Astrocyte (in vitro differentiated cells and primary cell): Measurements from ENCODE around the gene MYL4. TPM values are rescaled to one million over a fixed set of nuclear protein-coding genes. Genes with fewer than 3 reads are reported as not detected.
A peak's percentile ranks its signal among the peaks of the same experiment; 100 is the strongest.
"Not testable (repeated sequence)": the region's sequence is repeated elsewhere in the genome, so short reads cannot be mapped to it uniquely, and the experiment has no call there.

Experiments used
- DNase-seq: peaks from one replicate; pipeline ENCODE4 v3.0.0-alpha.2; 2010; ENCODE audit warnings: low read depth
- FAIRE-seq: peaks from 2 replicates; lab custom pipeline; 2011; peaks lifted over from hg19 to GRCh38; lab: Jason Lieb, UNC
- H2AFZ ChIP-seq: 2 replicates; pipeline ENCODE4 v1.6.0; 2012; ENCODE audit warnings: low read depth, low read length, inconsistent platforms
- H3K27ac ChIP-seq: 2 replicates; pipeline ENCODE4 v1.5.1; 2011; ENCODE audit warnings: low read depth, low read length, inconsistent platforms
- H3K27me3 ChIP-seq: 2 replicates; pipeline ENCODE4 v1.6.0; 2011; ENCODE audit warnings: low read length, inconsistent platforms; ENCODE audit not compliant: insufficient read depth
- H3K36me3 ChIP-seq: 2 replicates; pipeline ENCODE4 v1.5.1; 2011; ENCODE audit warnings: low read length, inconsistent platforms; ENCODE audit not compliant: insufficient read depth
- H3K4me1 ChIP-seq: 2 replicates; pipeline ENCODE4 v1.5.1; 2011; ENCODE audit warnings: low read length, inconsistent platforms; ENCODE audit not compliant: insufficient read depth
- H3K4me2 ChIP-seq: 2 replicates; pipeline ENCODE4 v1.6.0; 2012; ENCODE audit warnings: low read length, inconsistent platforms
- H3K4me3 ChIP-seq: 2 replicates; pipeline ENCODE4 v1.5.1; 2011; ENCODE audit warnings: low read depth, mild to moderate bottlenecking, low read length, inconsistent platforms; ENCODE audit not compliant: insufficient read depth
- H3K79me2 ChIP-seq: 2 replicates; pipeline ENCODE4 v1.6.0; 2012; ENCODE audit warnings: mild to moderate bottlenecking, low read length, inconsistent platforms; ENCODE audit not compliant: insufficient read depth
- H3K9ac ChIP-seq: 2 replicates; pipeline ENCODE4 v1.6.0; 2012; ENCODE audit warnings: mild to moderate bottlenecking, low read length, inconsistent platforms
- H3K9me3 ChIP-seq: 2 replicates; pipeline ENCODE4 v1.5.1; 2012; ENCODE audit warnings: low read depth, mild to moderate bottlenecking, low read length, inconsistent platforms; ENCODE audit not compliant: insufficient read depth
- H4K20me1 ChIP-seq: 2 replicates; pipeline ENCODE4 v1.6.0; 2012; ENCODE audit warnings: low read length, inconsistent platforms; ENCODE audit not compliant: insufficient read depth
- H3K27ac Mint-ChIP-seq: one replicate; pipeline ENCODE4 v1.8.0; 2021; ENCODE audit warnings: mild to moderate bottlenecking, mixed read lengths; ENCODE audit not compliant: unreplicated experiment
- H3K27me3 Mint-ChIP-seq: one replicate; pipeline ENCODE4 v1.8.0; 2021; ENCODE audit warnings: low read depth, mixed read lengths; ENCODE audit not compliant: unreplicated experiment
- H3K36me3 Mint-ChIP-seq: one replicate; pipeline ENCODE4 v1.8.0; 2021; ENCODE audit warnings: low read depth, mixed read lengths; ENCODE audit not compliant: unreplicated experiment
- H3K4me1 Mint-ChIP-seq: one replicate; pipeline ENCODE4 v1.8.0; 2021; ENCODE audit warnings: low read depth, mixed read lengths; ENCODE audit not compliant: unreplicated experiment
- H3K4me3 Mint-ChIP-seq: one replicate; pipeline ENCODE4 v1.8.0; 2021; ENCODE audit warnings: mild to moderate bottlenecking, moderate library complexity, mixed read lengths; ENCODE audit not compliant: unreplicated experiment
- H3K9me3 Mint-ChIP-seq: one replicate; pipeline ENCODE4 v1.8.0; 2021; ENCODE audit warnings: mild to moderate bottlenecking, mixed read lengths; ENCODE audit not compliant: unreplicated experiment
- EZH2 ChIP-seq: IDR thresholded peaks from 2 replicates; pipeline ENCODE4 v1.6.1; 2012; ENCODE audit warnings: mild to moderate bottlenecking, low read length, inconsistent platforms; ENCODE audit not compliant: insufficient read depth
- total RNA-seq: library from RNA; stranded (reverse); gene quantifications from 2 replicates; pipeline ENCODE4 v1.2.1, GENCODE V29; 2021
- TF ChIP-seq, protein P1 (sequence below): IDR thresholded peaks from 2 replicates; pipeline ENCODE4 v1.5.1; 2011; ENCODE audit warnings: low read depth, mild to moderate bottlenecking, inconsistent platforms, low read length, moderate library complexity; ENCODE audit not compliant: insufficient read depth

Gene MYL4
- total RNA-seq, 1 donor from 2014 or later = 22.7 TPM

DNA sequence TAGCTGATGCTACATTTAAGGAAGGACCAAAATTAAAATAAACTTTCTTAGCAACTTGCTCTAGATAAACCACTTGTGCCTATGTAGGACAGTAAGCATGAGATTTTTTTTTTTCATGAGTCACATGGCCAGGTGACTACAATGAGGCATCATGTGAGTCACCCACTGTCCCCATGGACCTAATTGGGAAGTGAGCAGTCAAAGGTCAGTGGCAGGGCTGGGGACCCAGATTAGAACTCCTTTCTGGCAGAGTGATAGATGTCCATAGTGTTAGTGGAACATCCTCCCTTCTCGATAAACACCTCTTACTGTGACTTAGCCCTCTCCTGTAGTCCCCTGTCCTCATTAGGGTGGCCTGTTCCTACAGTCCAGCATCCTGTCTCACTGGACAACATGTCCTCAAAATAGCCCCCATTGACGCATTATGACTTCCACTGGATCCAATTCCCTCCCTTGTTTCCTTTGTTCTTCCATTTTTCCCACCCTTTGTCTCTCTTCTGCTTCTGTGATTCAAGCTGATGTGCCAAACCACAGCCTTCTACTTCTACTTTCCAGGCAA, 56.9 kb downstream of the MYL4 start:
- DNase-seq = peak; percentile 86
- Mint-ChIP-seq H3K4me3 (no peak overlapping the region), H3K9me3 (peaks cover 10% of the 10 kb centered on the region), H3K27ac (peak overlapping the region; percentile 99), H3K4me1 (peaks cover 49% of the 10 kb centered on the region), H3K36me3 (peaks cover 8% of the 10 kb centered on the region), H3K27me3 (no peaks in the 10 kb centered on the region)
- TF ChIP-seq, protein P1, sequence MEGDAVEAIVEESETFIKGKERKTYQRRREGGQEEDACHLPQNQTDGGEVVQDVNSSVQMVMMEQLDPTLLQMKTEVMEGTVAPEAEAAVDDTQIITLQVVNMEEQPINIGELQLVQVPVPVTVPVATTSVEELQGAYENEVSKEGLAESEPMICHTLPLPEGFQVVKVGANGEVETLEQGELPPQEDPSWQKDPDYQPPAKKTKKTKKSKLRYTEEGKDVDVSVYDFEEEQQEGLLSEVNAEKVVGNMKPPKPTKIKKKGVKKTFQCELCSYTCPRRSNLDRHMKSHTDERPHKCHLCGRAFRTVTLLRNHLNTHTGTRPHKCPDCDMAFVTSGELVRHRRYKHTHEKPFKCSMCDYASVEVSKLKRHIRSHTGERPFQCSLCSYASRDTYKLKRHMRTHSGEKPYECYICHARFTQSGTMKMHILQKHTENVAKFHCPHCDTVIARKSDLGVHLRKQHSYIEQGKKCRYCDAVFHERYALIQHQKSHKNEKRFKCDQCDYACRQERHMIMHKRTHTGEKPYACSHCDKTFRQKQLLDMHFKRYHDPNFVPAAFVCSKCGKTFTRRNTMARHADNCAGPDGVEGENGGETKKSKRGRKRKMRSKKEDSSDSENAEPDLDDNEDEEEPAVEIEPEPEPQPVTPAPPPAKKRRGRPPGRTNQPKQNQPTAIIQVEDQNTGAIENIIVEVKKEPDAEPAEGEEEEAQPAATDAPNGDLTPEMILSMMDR = no peak
- no peak for TF ChIP-seq EZH2
- peaks cover 5% of the 10 kb centered on the region for H3K79me2 ChIP-seq
- peak overlapping the region; percentile 100 for H3K27ac ChIP-seq
- peak overlapping the region; percentile 67 for H3K4me2 ChIP-seq
- H2AFZ ChIP-seq = peak overlapping the region; percentile 7
- H4K20me1 ChIP-seq = no peaks in the 10 kb centered on the region
- H3K4me3 ChIP-seq = no peak overlapping the region
- no peaks in the 10 kb centered on the region for H3K9me3 ChIP-seq
- peaks cover 30% of the 10 kb centered on the region for H3K4me1 ChIP-seq
- H3K27me3 ChIP-seq = no peaks in the 10 kb centered on the region
- H3K9ac ChIP-seq = peak overlapping the region; percentile 89
- FAIRE-seq = no peak
- H3K36me3 ChIP-seq = no peaks in the 10 kb centered on the region

DNA sequence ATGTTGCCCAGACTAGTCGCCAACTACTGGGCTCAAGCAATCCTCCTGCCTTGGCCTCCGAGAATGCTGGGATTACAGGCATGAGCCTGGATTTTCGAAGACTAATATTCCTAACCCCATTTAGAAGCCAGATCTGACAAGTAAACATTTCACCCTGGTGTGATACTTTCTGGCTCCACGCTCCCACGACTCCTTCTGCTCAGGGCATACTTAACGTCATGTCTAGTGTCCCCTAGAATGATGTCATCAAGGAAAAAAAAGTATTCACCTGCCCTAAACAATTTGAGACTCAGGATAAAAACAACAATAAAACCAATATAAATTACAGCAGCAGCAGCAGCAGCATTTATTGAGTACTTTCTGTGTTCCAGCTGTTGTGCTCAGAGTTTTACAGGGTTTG, 57.6 kb downstream of the MYL4 start:
- H4K20me1 ChIP-seq = no peaks in the 10 kb centered on the region
- no peak for FAIRE-seq
- Mint-ChIP-seq H3K9me3 (peaks cover 12% of the 10 kb centered on the region), H3K4me1 (peaks cover 49% of the 10 kb centered on the region), H3K27me3 (no peaks in the 10 kb centered on the region), H3K36me3 (peaks cover 8% of the 10 kb centered on the region), H3K4me3 (no peak overlapping the region), H3K27ac (peak overlapping the region; percentile 99)
- no peak overlapping the region for H2AFZ ChIP-seq
- DNase-seq = peak; percentile 48
- peaks cover 5% of the 10 kb centered on the region for H3K79me2 ChIP-seq
- no peak overlapping the region for H3K4me3 ChIP-seq
- peak overlapping the region; percentile 67 for H3K4me2 ChIP-seq
- H3K9me3 ChIP-seq = no peaks in the 10 kb centered on the region
- peak overlapping the region; percentile 100 for H3K27ac ChIP-seq
- peak overlapping the region; percentile 89 for H3K9ac ChIP-seq
- TF ChIP-seq, protein P1 = no peak
- TF ChIP-seq EZH2 = no peak
- peaks cover 30% of the 10 kb centered on the region for H3K4me1 ChIP-seq
- H3K27me3 ChIP-seq = no peaks in the 10 kb centered on the region
- H3K36me3 ChIP-seq = no peaks in the 10 kb centered on the region

DNA sequence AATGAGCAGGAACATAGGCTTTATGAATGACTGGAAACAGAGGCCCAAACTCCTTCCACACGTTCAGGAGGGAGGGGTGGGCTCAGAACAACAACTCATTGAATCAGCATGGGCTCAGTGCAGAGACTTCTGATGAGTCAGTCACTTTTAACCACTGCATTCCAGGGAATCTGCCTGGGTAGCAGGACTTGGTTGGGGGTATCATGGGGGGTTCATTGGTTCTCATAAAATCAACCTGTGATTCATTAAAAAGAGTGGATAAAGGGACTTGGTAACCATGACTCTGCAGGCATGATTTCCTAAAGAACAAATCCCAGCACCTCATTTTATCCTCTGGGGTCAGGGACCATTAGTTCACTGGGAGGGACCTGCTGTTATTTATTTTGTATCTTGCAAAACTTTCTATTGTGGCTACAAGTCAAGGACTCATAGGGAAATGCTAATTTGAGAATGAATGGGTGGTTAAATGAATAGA, 58.2 kb downstream of the MYL4 start:
- Histone ChIP-seq H2AFZ (no peak overlapping the region), H3K9ac (peak overlapping the region; percentile 89), H4K20me1 (no peaks in the 10 kb centered on the region), H3K4me1 (peaks cover 30% of the 10 kb centered on the region), H3K79me2 (peaks cover 5% of the 10 kb centered on the region), H3K36me3 (no peaks in the 10 kb centered on the region), H3K27ac (peak overlapping the region; percentile 100), H3K27me3 (no peaks in the 10 kb centered on the region), H3K9me3 (no peaks in the 10 kb centered on the region), H3K4me2 (peak overlapping the region; percentile 67), H3K4me3 (no peak overlapping the region)
- peaks cover 12% of the 10 kb centered on the region for H3K9me3 Mint-ChIP-seq
- TF ChIP-seq EZH2 = no peak
- TF ChIP-seq, protein P1 = no peak
- peak; percentile 98 for DNase-seq
- peak overlapping the region; percentile 34 for H3K4me3 Mint-ChIP-seq
- no peaks in the 10 kb centered on the region for H3K27me3 Mint-ChIP-seq
- H3K36me3 Mint-ChIP-seq = peaks cover 8% of the 10 kb centered on the region
- H3K27ac Mint-ChIP-seq = peak overlapping the region; percentile 99
- FAIRE-seq = peak; percentile 32
- peaks cover 49% of the 10 kb centered on the region for H3K4me1 Mint-ChIP-seq

DNA sequence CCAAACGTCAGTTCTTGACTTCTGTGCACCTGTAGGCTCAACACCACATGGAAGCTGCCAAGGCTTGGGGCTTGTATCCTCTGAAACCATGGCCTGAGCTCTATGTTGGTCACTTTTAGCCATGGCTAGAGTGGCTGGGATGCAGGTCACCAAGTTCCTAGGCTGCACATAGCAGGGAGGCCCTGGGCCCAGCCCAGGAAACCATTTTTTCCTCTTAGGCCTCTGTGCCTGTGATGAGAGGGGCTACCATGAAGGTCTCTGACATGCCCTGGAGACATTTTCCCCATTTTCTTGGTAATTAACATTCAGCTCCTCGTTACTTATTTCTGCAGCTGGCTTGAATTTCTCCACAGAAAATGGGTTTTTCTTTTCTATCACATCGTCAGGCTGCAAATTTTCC, 59.8 kb downstream of the MYL4 start:
- peaks cover 56% of the 10 kb centered on the region for H3K4me1 Mint-ChIP-seq
- not testable (repeated sequence) for H3K9me3 Mint-ChIP-seq, H3K4me3 Mint-ChIP-seq

More for the DNA sequence above, 59.8 kb downstream of the MYL4 start:
- peaks cover 11% of the 10 kb centered on the region for H3K36me3 Mint-ChIP-seq
- not testable (repeated sequence) for H3K9me3 ChIP-seq, H3K27ac ChIP-seq, H3K9ac ChIP-seq, H3K4me2 ChIP-seq, H4K20me1 ChIP-seq, H3K4me3 ChIP-seq, H3K27me3 Mint-ChIP-seq, H2AFZ ChIP-seq, H3K27me3 ChIP-seq, H3K79me2 ChIP-seq, DNase-seq, FAIRE-seq, H3K36me3 ChIP-seq
- peaks cover 30% of the 10 kb centered on the region for H3K4me1 ChIP-seq
- peak overlapping the region; percentile 37 for H3K27ac Mint-ChIP-seq
